GM18526 (cell line): Measurements from ENCODE around the gene CDH13.

Source experiments
- POLR2A ChIP-seq: IDR thresholded peaks from 3 replicates; pipeline ENCODE4 v1.6.1; 2011; ENCODE audit not compliant: insufficient read length; ENCODE audit errors: extremely low read depth

Gene CDH13

DNA sequence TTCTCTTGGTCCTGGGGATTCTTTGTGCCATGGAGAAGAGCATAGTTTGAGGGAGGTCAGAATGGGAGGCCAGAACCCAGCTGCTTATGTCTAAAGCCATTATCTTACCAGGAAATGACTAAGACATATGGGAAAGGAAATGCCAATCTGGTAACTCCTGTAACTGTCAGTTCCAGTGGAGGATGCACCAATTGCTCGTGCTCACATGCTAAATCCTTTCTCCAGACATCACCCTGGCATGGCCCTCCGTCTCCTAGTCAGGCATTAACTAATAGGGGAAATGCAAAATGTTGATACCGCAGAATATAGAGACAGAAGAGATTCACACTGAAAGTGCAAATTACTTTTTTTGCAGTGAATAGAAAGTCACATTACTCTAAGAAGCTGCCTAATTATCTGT lies 925.5 kb downstream of the CDH13 start:
- no peak for TF ChIP-seq POLR2A

DNA sequence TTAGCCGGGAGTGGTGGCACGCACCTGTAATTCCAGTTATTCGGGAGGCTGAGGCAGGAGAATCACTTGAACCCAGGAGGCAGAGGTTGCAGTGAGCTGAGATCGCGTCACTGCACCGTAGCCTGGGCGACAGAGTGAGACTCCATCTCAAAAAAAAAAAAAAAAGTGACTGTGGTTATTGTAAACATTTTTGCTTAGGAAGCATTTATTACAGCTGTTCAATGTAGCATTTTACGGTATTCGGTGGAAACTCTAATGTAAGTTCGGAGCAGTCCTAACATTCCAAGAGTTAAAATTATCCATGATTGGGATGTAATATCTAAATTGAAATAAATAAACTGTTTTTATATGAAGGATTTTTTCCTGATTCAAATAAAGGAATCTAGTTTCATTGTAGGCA lies 926.2 kb downstream of the CDH13 start:
- TF ChIP-seq POLR2A, result no peak

DNA sequence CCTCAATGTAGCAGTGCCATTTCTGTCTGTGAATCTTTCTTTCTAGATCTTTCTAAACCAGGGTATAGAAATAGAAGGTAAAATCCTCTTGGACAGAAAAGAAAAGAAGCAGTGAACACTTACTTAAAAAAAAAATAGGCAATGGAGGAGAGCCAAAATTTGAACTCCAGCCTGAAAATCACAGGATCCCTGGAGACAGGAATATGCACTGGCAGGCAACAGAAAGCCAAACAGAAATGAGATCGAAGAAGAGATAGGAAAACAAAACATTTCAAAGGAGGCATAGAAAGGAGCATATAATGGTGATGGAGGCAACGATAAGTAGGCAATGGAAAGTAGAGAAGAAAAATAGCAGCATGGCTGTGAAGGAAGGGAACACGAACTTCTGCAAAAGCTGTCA lies 927.3 kb downstream of the CDH13 start:
- TF ChIP-seq POLR2A, result no peak

DNA sequence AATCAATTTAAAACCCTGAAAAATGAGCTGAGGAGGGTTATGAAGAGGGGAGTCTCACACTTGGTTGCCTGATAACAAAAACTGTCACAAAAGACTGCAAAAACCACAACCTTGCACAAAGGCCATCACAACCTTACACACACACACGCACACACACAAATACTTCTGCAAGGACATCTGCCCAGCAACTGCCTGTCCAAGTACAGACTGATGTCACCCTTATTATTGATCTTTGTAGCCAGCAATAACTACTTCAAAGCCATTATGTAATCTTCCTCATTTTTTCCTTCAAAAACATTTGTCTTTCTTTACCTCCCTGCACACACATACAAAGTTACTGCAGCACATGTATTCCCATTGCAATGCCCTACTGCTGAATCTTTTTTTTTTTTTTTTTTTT lies 927.8 kb downstream of the CDH13 start:
- no peak for TF ChIP-seq POLR2A

DNA sequence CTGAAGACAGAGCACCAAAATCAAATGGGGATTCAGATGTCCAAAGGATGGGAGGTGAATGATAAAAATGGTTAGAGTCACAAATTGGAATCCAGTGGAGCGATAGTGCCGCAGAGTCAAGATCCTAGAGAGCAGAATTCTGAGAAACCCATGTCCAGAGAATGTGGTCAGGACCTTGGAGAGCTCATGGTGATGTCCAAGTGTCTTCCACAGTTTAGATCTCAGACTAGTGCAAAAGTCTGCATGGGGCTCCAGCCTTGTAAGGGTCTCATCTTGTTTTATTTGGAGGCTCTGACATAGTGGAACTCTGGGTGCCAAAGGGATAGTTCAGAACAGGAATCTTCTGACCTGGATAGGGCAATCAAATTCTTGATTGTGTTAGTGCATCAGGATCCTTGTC lies 935.1 kb downstream of the CDH13 start:
- TF ChIP-seq POLR2A, result no peak

DNA sequence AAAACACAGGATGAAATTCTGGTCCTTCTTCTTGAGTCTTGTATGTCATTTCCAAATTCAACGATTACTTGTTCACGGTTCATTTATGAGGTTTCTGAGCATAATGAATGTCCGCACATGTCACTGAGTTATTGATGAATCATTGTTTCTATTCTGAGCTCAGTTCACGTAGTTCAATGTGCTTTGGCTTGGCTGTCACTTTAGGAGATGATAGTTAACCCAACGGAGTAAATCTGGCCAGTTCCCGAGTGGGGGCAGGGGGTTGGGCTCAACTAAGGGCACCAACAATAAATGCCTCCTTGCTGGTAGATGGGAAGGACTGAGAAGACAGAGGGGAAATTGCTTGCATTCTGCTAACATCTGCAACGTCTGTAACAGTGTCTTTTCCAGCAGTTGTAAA lies 941.6 kb downstream of the CDH13 start:
- no peak for TF ChIP-seq POLR2A

DNA sequence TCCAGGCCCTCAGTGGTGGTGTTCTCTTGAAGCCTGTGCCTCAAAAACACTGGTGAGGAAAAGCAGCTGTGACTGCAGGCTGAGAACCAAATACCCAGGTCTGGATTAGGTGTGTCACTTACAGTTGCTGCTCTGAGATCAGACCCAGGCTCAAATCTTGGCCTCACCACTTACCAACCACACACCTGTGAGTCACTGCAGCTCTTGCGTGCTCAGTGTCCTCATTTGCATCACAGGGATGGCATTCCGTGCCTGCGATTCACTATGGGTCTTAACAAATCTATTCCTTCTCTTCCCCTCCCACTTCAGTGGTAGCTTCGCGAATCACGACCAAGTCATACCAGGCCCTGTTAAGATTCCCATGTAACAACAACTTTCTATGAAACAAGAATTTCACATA lies 947.6 kb downstream of the CDH13 start:
- no peak for TF ChIP-seq POLR2A

DNA sequence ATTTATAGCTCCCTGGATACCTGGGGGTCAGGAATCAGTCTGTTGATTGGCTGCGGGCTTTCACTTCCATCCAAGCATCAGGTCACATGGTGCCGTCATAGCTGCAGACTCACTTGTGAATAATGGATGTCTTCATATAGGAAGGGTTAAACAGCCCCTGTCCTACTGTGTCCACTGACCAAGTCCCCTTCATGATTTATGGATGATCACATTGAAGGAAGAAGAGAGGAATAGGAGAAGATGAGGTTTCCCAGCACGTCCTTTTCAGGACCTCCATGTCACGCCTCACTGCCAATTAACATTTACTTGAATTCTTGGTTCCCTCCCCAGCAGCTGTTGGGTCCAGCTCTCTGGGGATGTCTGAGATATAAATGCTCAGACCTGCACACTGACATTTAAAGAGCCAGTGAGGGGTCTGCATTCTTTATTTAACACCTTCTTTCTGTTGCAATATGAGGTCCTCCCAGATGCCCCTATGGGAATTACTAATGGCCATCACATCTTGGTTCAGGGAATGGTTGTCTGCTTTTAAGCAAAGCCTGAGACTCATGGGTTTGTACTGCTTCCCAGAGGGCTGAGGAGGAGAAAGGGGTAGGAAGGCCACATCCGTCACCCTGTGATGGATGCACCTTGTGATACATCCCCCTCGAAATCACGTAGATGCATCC lies 950.4 kb downstream of the CDH13 start:
- TF ChIP-seq POLR2A, result no peak

DNA sequence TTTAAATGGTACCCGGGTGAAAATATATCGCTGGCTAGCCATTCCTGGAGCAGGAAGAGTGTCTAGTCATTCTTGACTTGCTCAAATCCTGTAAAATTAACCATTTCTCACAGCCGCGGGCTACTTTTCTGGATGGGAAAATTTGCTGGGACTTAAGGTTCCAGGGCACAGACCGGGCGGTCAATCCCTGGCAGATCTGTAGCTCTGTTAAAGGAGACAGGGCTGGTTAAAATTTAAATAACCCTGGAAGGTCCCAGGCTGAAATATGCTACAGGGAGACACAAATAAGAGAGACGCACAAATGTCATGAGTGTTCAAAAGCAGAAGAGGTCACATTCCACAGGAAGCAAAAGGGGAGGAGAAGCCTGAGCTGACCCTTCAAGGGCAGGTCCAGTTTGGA lies 951.4 kb downstream of the CDH13 start:
- TF ChIP-seq POLR2A, result no peak

DNA sequence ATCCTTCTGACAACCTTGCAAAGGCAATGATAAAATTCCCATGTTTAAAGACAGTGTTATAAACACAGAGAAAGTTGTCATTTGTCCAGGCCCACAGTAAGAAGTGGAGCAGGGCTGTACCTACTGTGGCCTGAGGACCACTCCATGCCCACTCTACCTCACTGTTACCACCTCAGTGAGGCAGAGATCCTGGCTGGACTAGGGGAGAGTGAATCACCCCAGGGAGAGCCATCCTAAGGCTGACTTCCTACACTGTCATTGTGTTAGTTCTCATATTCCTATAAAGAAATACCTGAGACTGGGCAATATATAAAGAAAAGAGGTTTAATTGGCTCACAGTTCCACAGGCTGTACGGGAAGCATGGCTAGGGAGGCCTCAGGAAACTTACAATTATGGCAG lies 952.3 kb downstream of the CDH13 start:
- TF ChIP-seq POLR2A, result no peak

DNA sequence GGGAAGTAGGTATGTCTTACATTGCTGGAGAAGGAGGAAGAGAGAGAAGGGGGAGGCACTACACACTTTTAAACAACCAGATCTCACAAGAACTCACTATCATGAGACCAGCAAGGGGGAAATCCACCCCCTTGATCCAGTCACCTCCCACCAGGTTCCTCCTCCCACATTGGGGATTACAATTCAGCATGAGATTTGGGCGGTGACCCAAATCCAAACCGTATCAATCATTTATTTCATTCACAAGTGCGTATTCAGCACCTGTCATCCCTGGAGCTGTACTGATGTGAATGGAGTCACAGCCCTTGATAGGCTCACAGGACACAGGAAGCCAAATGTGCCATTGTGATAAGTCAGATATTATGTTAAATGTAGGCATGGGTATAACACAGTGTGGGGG lies 952.7 kb downstream of the CDH13 start:
- no peak for TF ChIP-seq POLR2A

DNA sequence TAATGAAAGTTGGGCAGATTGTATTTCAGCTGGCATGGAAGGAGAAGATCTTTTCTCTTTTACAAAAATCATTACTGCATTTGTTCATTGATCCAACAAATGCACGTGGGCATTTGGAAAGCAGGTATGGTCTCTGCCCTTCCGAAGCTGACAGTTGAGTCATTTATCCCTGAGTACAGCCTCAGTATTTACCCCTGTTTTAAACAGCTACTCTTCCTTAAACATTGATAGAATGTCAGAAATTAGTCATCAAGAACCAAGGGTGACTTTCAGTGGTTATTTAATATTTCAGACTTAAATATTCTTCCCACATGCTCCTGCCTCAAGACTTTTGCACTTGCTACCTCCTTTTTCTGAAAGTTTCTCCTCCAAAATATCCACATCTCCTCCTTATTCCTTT lies 954.3 kb downstream of the CDH13 start:
- TF ChIP-seq POLR2A, result no peak

DNA sequence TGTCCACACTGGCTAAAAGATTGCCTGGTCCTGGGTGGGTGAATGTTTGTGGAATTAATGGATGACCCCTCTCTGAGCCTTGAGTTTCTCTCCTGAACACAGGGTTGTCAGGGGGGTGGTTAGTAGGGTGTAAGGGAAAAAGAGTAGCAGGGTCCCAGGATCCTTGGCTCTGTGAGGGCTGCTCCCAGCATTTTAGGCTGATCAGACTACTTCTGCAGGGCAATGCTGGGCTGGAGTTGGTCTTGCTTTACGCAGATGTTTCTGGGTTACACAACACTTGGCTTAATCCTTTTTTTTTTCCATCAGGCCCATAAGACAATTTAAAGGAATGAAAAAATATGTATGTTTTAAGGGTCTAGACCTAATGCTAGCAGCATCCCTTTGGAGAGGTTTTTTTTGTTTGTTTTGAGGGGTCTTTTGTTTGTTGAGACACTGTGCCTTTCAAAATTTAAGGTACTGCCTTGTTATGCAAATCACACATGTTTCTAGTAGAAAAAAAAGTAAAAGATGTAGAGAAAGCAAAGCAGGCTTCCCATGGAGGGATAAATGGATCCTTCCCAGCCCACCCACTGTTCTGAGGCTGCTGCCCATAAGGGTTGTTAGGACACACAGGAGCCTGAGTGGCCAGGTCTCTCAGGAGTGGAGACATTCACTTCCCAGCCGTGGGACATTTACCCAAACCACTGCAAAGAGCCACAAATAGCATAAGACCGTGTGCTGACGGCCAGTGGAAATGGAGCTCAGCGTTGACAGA lies 955.4 kb downstream of the CDH13 start:
- TF ChIP-seq POLR2A, result no peak

DNA sequence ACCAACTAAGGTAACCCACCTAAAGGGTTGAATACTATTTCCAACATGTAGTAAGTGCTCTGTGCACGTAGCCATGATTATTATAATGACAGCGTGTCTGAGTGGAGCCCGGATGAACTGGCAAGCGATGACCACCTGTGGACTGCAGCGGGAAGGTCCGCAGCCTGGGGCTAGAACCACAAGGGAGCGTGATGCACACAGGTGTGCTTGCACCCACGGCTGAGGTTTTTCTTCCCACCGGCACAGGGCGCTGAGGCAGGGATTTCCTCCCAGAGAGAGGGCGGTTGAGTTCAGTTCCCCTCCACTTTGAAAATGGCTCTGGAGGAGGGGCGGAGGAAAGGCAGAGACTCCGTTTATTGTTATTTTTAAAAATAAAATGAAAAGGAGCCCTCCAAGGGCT lies 959.3 kb downstream of the CDH13 start:
- no peak for TF ChIP-seq POLR2A

DNA sequence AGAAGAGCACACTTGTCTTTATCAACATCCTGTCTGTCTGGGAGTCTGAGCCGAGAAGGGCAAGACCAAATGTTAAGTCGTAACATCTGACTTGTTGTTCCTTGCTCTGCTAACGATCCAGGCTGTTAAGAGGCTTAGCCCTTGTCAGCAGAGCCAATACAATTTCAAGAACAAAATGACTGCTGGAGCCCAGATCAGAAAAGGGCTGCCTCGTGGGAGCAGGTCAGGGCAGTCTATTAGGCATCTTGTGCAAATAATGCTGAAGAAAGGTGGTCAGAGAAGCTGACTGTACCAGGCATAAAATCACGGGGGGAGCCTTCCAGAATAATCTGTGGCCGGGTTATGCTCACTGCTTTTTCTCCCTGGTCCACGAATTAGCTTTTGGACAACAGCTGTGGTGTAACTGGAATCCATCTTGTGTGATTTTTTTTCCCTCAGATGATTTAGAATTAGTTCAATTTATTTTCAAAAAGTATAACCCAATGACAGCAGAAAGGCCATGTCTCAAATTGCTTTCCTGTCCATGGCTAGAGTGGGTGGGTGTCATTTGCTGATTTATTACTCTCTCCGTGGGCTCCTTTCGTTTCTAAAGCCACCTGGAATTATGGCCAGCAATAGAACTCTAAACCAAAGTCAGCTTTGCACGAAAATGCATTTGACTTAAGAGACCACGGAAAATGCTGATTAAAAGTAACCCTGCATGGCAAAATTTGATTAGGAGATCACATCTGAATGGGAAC lies 959.9 kb downstream of the CDH13 start:
- no peak for TF ChIP-seq POLR2A

DNA sequence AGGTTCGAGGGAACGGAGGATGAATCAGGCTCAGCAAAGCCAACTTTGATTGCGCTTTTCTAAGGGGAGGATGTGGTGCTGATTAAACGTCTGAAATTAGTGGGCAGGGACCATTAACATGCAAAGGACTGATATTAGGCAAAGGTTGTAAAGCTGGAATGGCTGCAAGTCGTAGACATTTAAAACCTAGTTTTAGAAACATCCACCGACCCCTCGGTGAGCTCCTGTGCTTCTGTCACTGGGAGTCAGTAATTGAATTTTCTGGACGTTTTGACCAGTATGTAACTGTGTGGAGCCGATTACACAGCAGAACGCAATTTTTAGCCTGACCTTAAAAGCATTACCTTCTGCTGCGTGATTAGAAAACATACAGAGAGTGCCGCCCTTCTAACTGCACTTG lies 960.4 kb downstream of the CDH13 start:
- no peak for TF ChIP-seq POLR2A
